CD4-positive, alpha-beta T cell (primary cell): ENCODE data around the gene ZIC5. TPM values are rescaled to one million over a fixed set of nuclear protein-coding genes. Genes with fewer than 3 reads are reported as not detected.

Experiments
- ATAC-seq: fragments of 200-7000 bp; cut with Tn5 transposase; one replicate; pipeline ENCODE4 v1.10.0; 2022; ENCODE audit warnings: mild to moderate bottlenecking; ENCODE audit not compliant: poor library complexity
- CTCF ChIA-PET: fragments of 350-600 bp; sonication (Branson Sonifier 250); formaldehyde crosslinking; loops from one replicate; lab custom pipeline; 2021; ENCODE audit warnings: antibody characterized with exemption, inconsistent platforms; lab: Charles Lee
- POLR2A ChIA-PET: fragments of 350-600 bp; sonication (Branson Sonifier 250); formaldehyde crosslinking; loops from one replicate; lab custom pipeline; 2021; ENCODE audit warnings: antibody characterized with exemption, inconsistent platforms; lab: Charles Lee
- DNase-seq, 14 experiments: peaks; one replicate each; pipeline ENCODE4 v3.0.0-alpha.2; 2013 to 2020; ENCODE audit warnings: mixed read lengths in 2 of 14
- H3K27ac ChIP-seq, 2 donors: one replicate each; pipeline versions ENCODE4 v1.5.1 to v1.7.0; 2013; ENCODE audit warnings: low read length in 2 of 2, low read depth in 1 of 2, mild to moderate bottlenecking in 1 of 2
- H3K27me3 ChIP-seq, 2 experiments: 1 replicate in 1 of 2; 2 replicates in 1 of 2; pipeline versions ENCODE4 v1.6.1 to v1.7.0; 2013; ENCODE audit warnings: low read length in 2 of 2, control low read depth in 1 of 2, mild to moderate bottlenecking in 1 of 2, moderate library complexity in 1 of 2; ENCODE audit not compliant: insufficient read depth in 2 of 2, control insufficient read depth in 1 of 2
- H3K36me3 ChIP-seq: one replicate; pipeline ENCODE4 v1.6.1; 2013; ENCODE audit warnings: low read length, control low read depth; ENCODE audit not compliant: insufficient read depth
- H3K4me1 ChIP-seq: one replicate; pipeline ENCODE4 v1.6.1; 2013; ENCODE audit warnings: low read length, control low read depth; ENCODE audit not compliant: insufficient read depth
- H3K4me3 ChIP-seq: one replicate; pipeline ENCODE4 v1.5.1; 2013; ENCODE audit warnings: mild to moderate bottlenecking, low read length, moderate library complexity
- H3K9me3 ChIP-seq, 2 experiments: 1 replicate in 1 of 2; 2 replicates in 1 of 2; pipeline versions ENCODE4 v1.6.1 to v1.7.0; 2013; ENCODE audit warnings: low read length in 2 of 2, mild to moderate bottlenecking in 2 of 2, control low read depth in 1 of 2, moderate library complexity in 1 of 2; ENCODE audit not compliant: control insufficient read depth in 1 of 2, insufficient read depth in 1 of 2
- H3K27ac Mint-ChIP-seq: one replicate; pipeline ENCODE4 v1.8.0; 2020; ENCODE audit warnings: mixed read lengths
- H3K27me3 Mint-ChIP-seq: one replicate; pipeline ENCODE4 v1.8.0; 2021; ENCODE audit warnings: mixed read lengths
- H3K36me3 Mint-ChIP-seq: one replicate; pipeline ENCODE4 v1.8.0; 2021; ENCODE audit warnings: low read depth, mixed read lengths
- H3K4me1 Mint-ChIP-seq: one replicate; pipeline ENCODE4 v1.8.0; 2021; ENCODE audit warnings: low read depth, mixed read lengths
- H3K4me3 Mint-ChIP-seq: one replicate; pipeline ENCODE4 v1.8.0; 2020; ENCODE audit warnings: mild to moderate bottlenecking, mixed read lengths
- H3K9me3 Mint-ChIP-seq: one replicate; pipeline ENCODE4 v1.8.0; 2020; ENCODE audit warnings: mixed read lengths
- intact Hi-C, 2 experiments: fragments of 100-400 bp; cut with DNase I in 1 of 2; cut with micrococcal nuclease in 1 of 2; formaldehyde crosslinking; loops; one replicate each; pipeline versions ENCODE4 v1.15.1 to v1.9.0; 2023 to 2025; cut with DNase I, micrococcal nuclease
- total RNA-seq, 174 experiments: library from RNA in 2 of 174; stranded (reverse) in 2 of 174; gene quantifications; one replicate each; pipeline ENCODE4 v1.2.3 and lab custom pipeline; 2021 to 2026
- TF ChIP-seq, protein P1 (sequence below): fragments of 200-600 bp; IDR thresholded peaks from one replicate; pipeline ENCODE4 v1.8.0; 2022; ENCODE audit warnings: antibody characterized with exemption, mild to moderate bottlenecking

ZIC5 gene
- total RNA-seq, 2 experiments from 2014 or later: not detected

DNA sequence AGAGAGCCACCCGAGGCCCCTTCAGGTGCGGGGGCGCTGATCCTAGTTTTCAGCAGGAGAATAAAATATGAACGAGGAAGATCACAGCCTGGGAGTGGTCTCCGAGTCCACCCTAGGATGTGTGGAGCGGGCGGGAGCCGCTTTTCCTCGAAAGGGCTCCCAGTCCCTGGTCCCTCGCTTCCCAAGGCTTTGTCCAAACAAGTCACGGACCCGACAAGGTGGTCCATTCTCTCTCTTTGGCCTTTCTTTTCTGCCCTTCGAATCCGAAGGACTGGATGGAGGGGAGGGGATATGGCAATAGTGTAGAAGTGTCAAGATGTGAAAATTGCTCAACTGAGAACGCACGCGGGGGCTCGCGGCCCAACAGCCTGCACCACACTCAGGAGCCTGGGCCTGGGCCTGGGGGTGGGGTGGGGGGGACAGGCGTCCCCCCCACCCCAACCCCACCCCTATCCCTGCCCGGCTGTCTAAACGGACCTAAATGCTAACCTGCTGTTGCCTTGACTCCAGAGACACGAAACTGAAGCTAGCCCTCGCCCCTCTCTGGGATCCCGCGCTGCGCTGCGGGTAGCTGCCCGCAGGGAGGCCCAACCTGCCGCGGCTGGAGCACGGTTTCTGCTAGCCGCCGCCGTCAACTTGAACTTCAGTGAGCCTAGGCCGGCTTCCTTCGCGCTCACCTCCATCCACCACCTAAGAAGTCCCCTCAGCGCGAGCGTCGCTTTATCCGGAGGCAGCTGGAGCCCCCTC is 17.1 kb upstream of the ZIC5 start:
- TF ChIP-seq, protein P1, sequence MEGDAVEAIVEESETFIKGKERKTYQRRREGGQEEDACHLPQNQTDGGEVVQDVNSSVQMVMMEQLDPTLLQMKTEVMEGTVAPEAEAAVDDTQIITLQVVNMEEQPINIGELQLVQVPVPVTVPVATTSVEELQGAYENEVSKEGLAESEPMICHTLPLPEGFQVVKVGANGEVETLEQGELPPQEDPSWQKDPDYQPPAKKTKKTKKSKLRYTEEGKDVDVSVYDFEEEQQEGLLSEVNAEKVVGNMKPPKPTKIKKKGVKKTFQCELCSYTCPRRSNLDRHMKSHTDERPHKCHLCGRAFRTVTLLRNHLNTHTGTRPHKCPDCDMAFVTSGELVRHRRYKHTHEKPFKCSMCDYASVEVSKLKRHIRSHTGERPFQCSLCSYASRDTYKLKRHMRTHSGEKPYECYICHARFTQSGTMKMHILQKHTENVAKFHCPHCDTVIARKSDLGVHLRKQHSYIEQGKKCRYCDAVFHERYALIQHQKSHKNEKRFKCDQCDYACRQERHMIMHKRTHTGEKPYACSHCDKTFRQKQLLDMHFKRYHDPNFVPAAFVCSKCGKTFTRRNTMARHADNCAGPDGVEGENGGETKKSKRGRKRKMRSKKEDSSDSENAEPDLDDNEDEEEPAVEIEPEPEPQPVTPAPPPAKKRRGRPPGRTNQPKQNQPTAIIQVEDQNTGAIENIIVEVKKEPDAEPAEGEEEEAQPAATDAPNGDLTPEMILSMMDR: no peak
- DNase-seq: peak in 1 of 14 experiments; percentile 24
- H3K27me3 ChIP-seq: peaks cover 93 to 98% of the 10 kb centered on the region in 2 experiments
- no peak overlapping the region for H3K4me3 ChIP-seq
- no peak overlapping the region for H3K27ac Mint-ChIP-seq
- intact Hi-C loops: loop anchor here in 1 of 2 experiments (2.0 kb wide), 1 partner anchor 14 kb away; no protein-coding TSS in a partner anchor
- no peak overlapping the region for H3K27ac ChIP-seq
- POLR2A ChIA-PET: interaction anchor here (0.7 kb wide), 1 partner anchor 19 kb away, joined by 3 read pairs; no protein-coding TSS in a partner anchor
- H3K9me3 Mint-ChIP-seq: peaks cover under 1% of the 10 kb centered on the region
- H3K36me3 ChIP-seq: no peaks in the 10 kb centered on the region
- H3K9me3 ChIP-seq: peaks cover 21 to 69% of the 10 kb centered on the region in 2 experiments
- CTCF ChIA-PET: no interaction called here
- peaks cover 45% of the 10 kb centered on the region for H3K4me1 ChIP-seq
- H3K27me3 Mint-ChIP-seq: peaks cover 94% of the 10 kb centered on the region
- no peak for ATAC-seq
- H3K4me3 Mint-ChIP-seq: peak overlapping the region; percentile 51
- peaks cover 43% of the 10 kb centered on the region for H3K4me1 Mint-ChIP-seq
- peaks cover 10% of the 10 kb centered on the region for H3K36me3 Mint-ChIP-seq

DNA sequence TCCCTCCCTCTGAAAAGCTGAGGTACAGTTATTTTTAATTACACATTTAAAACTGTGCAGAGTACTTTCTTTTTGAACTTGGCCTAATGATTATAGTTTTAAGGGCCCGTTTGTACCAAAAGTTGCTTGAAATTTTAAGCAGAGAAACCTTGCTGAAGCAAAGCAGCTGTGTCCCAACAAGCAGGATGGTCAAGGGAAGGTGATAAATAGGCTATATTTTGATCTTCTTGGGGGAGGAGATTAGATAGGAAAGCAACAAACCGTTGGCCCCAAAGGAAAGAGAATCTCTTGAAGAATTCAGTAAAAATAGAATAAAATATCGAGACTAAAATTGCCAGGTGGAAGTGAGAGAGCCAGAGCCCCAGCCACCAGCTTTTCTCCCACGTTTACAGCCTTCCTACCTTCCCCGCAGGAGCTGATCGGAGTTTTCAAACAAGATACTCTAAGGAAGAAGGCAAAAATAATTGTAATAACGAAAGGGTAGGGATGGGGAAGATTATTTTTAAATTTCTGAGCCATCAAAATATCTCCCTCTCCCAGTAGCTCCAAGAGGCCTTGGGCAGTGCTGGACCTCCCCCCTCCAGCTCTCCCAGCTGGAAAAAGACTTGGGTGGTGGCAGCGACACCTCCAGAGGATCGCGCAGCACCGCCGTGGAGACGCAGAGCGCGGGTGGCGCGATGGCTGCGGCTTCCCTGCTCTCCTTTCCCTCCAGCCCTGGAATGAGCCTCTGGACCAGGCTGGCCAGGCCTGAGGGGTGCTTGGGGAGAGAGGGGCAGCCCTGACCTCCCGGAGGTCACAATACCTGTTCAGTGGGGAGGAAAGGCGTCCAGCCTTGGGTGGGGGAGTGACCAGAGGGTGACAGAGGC is 15.8 kb upstream of the ZIC5 start:
- Histone ChIP-seq H3K27ac (no peak overlapping the region), H3K27me3 (peaks cover 96 to 98% of the 10 kb centered on the region in 2 experiments), H3K4me3 (no peak overlapping the region), H3K36me3 (no peaks in the 10 kb centered on the region), H3K4me1 (peaks cover 59% of the 10 kb centered on the region), H3K9me3 (peaks cover 31 to 83% of the 10 kb centered on the region in 2 experiments)
- H3K36me3 Mint-ChIP-seq: peaks cover 10% of the 10 kb centered on the region
- DNase-seq (no peak), ATAC-seq (no peak)
- H3K4me3 Mint-ChIP-seq: peak overlapping the region; percentile 34
- POLR2A ChIA-PET: interaction anchor here (2.0 kb wide), 1 partner anchor 17 kb away, joined by 17 read pairs; no protein-coding TSS in a partner anchor
- peaks cover 94% of the 10 kb centered on the region for H3K27me3 Mint-ChIP-seq
- no peaks in the 10 kb centered on the region for H3K9me3 Mint-ChIP-seq
- TF ChIP-seq, protein P1: no peak
- peak overlapping the region; percentile 33 for H3K27ac Mint-ChIP-seq
- intact Hi-C loops: loop anchor here in 1 of 2 experiments (2.0 kb wide), 1 partner anchor 13 kb away; no protein-coding TSS in a partner anchor
- peaks cover 47% of the 10 kb centered on the region for H3K4me1 Mint-ChIP-seq
- CTCF ChIA-PET: interaction anchor here (0.5 to 1.1 kb wide), 4 partner anchors 10 to 331 kb away, joined by 3 to 4 read pairs (median 3); no protein-coding TSS in a partner anchor

DNA sequence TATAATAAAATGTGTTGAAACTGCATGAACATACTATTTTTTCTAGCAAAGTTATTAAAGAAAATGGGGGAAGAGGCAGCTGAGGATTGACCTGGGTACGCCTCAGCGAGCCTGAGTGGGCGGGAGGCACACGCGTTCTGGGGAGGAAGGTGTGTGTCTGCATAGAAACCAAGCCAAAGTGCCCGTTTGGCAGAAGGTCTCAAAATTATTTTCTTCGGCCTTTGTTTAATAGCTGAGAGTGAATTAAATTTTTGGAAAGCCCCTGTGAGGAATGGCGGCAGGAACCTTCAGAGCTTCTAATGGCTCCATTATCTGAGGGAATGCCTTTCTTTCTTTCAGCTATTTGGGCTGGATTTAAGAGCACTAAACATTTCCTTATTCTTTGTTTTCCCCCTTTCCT is 15.2 kb upstream of the ZIC5 start:
- no peak overlapping the region for H3K27ac ChIP-seq
- DNase-seq (no peak), ATAC-seq (no peak)
- intact Hi-C loops: no loop called here
- H3K9me3 ChIP-seq: peaks cover 28 to 77% of the 10 kb centered on the region in 2 experiments
- no peaks in the 10 kb centered on the region for H3K36me3 ChIP-seq
- Mint-ChIP-seq H3K4me3 (no peak overlapping the region), H3K4me1 (peaks cover 41% of the 10 kb centered on the region), H3K36me3 (peaks cover 10% of the 10 kb centered on the region), H3K9me3 (no peaks in the 10 kb centered on the region), H3K27me3 (peaks cover 88% of the 10 kb centered on the region), H3K27ac (peak overlapping the region; percentile 33)
- ChIA-PET POLR2A (interaction anchor here (2.0 kb wide), 1 partner anchor 16 kb away, joined by 17 read pairs; no protein-coding TSS in a partner anchor), CTCF (interaction anchor here (0.6 to 1.1 kb wide), 3 partner anchors 28 to 330 kb away, joined by 3 read pairs; no protein-coding TSS in a partner anchor)
- TF ChIP-seq, protein P1: no peak
- H3K27me3 ChIP-seq: peaks cover 89 to 96% of the 10 kb centered on the region in 2 experiments
- H3K4me3 ChIP-seq: no peak overlapping the region
- peaks cover 59% of the 10 kb centered on the region for H3K4me1 ChIP-seq
